K562 (cell line): ENCODE data around the gene TTC16. TPM values are rescaled to one million over a fixed set of nuclear protein-coding genes. Genes with fewer than 3 reads are reported as not detected.
A peak's percentile ranks its signal among the peaks of the same experiment; 100 is the strongest.

Experiments
- COPS2 ChIP-seq: fragments of 450-650 bp; conservative IDR thresholded peaks from 2 replicates; pipeline ENCODE4 v1.6.1; 2016; ENCODE audit warnings: mild to moderate bottlenecking, moderate library complexity
- CXXC5 ChIP-seq: fragments of 250-450 bp; sonication (Bioruptor Pico); IDR thresholded peaks from 2 replicates; pipeline ENCODE4 v1.8.0; 2022; ENCODE audit warnings: inconsistent platforms, mild to moderate bottlenecking, moderate library complexity
- MEIS2 ChIP-seq: fragments of 450-650 bp; IDR thresholded peaks from 2 replicates; pipeline ENCODE4 v1.6.1; 2014; ENCODE audit warnings: mild to moderate bottlenecking; ENCODE audit not compliant: partially characterized antibody
- NCOA1 ChIP-seq: fragments of 450-650 bp; IDR thresholded peaks from 2 replicates; pipeline ENCODE4 v1.6.1; 2016; ENCODE audit warnings: low read depth
- NCOA6 ChIP-seq: fragments of 450-650 bp; IDR thresholded peaks from 2 replicates; pipeline ENCODE4 v1.6.1; 2017; ENCODE audit warnings: mild to moderate bottlenecking
- NFE2 ChIP-seq: IDR thresholded peaks from 2 replicates; pipeline ENCODE4 v1.6.1; 2014; ENCODE audit warnings: antibody characterized with exemption, low read depth
- PHF21A ChIP-seq: fragments of 450-650 bp; IDR thresholded peaks from 2 replicates; pipeline ENCODE4 v1.6.1; 2017; ENCODE audit warnings: low read depth, borderline replicate concordance
- POLR2AphosphoS5 ChIP-seq: IDR thresholded peaks from 2 replicates; pipeline ENCODE4 v1.6.1; 2011; ENCODE audit warnings: mild to moderate bottlenecking, low read depth, low read length, moderate library complexity; ENCODE audit not compliant: control insufficient read depth, insufficient read depth
- POLR2B ChIP-seq: fragments of 450-650 bp; IDR thresholded peaks from 2 replicates; pipeline ENCODE4 v1.6.1; 2018; ENCODE audit warnings: low read depth; ENCODE audit not compliant: partially characterized antibody
- PRPF4 ChIP-seq: fragments of 200-400 bp; formaldehyde crosslinking; IDR thresholded peaks from one replicate; pipeline ENCODE4 v1.6.1; 2017; ENCODE audit warnings: low read length, low read depth, mild to moderate bottlenecking; ENCODE audit not compliant: insufficient read depth, poor library complexity, severe bottlenecking
- RBM25 ChIP-seq: fragments of 200-400 bp; formaldehyde crosslinking; IDR thresholded peaks from 2 replicates; pipeline ENCODE4 v1.6.1; 2018; ENCODE audit warnings: low read length, low read depth, moderate library complexity; ENCODE audit not compliant: severe bottlenecking
- SAFB ChIP-seq: fragments of 200-400 bp; formaldehyde crosslinking; IDR thresholded peaks from 2 replicates; pipeline ENCODE4 v1.6.1; 2017; ENCODE audit warnings: low read depth, low read length, borderline replicate concordance
- SRSF9 ChIP-seq: fragments of 200-400 bp; formaldehyde crosslinking; IDR thresholded peaks from 2 replicates; pipeline ENCODE4 v1.6.1; 2017; ENCODE audit warnings: low read depth, low read length, borderline replicate concordance
- THRAP3 ChIP-seq: fragments of 450-650 bp; IDR thresholded peaks from 2 replicates; pipeline ENCODE4 v1.6.1; 2016; ENCODE audit warnings: mild to moderate bottlenecking, inconsistent platforms, borderline replicate concordance
- ZBTB9 ChIP-seq: fragments of 450-650 bp; formaldehyde crosslinking; IDR thresholded peaks from 2 replicates; pipeline ENCODE4 v1.4.0; 2020; ENCODE audit warnings: mild to moderate bottlenecking, moderate library complexity
- ZKSCAN8 ChIP-seq: fragments of 200-800 bp; sonication (Bioruptor generic); IDR thresholded peaks from 2 replicates; pipeline ENCODE4 v1.6.1; 2016; ENCODE audit warnings: missing genetic modification characterization, missing compliant biosample characterization
- ZNF316 ChIP-seq: fragments of 450-650 bp; IDR thresholded peaks from 2 replicates; pipeline ENCODE4 v1.6.1; 2016
- ZNF507 ChIP-seq: conservative IDR thresholded peaks from 2 replicates; pipeline ENCODE4 v1.6.1; 2017; ENCODE audit warnings: missing genetic modification characterization, missing compliant biosample characterization
- ZNF699 ChIP-seq: fragments of 250-450 bp; sonication (Bioruptor Pico); IDR thresholded peaks from 2 replicates; pipeline ENCODE4 v1.8.0; 2021; ENCODE audit warnings: mild to moderate bottlenecking, moderate library complexity; ENCODE audit not compliant: insufficient replicate concordance
- polyA plus RNA-seq, 8 experiments: library from polyadenylated mRNA; depleted of rRNA in 4 of 8; stranded (reverse) in 5 of 8; unstranded in 3 of 8; fragments of >200 nt; fragmentation: Nextera tagmentation in 2 of 8; fragmentation: Illumina TruSeq in 1 of 8; extraction: Ambion mirVana in 2 of 8; extraction: Trizol in 1 of 8; gene quantifications; 2 replicates each; pipeline versions ENCODE4 v1.2.1 to v1.2.3, GENCODE V29; 2011 to 2014; ENCODE audit warnings: inconsistent platforms in 1 of 8, missing spikeins in 1 of 8
- total RNA-seq, 7 experiments: library from RNA; depleted of rRNA in 6 of 7; stranded (reverse); fragments of >200 nt in 6 of 7; fragmentation: Illumina TruSeq in 2 of 7; extraction: Trizol in 2 of 7; gene quantifications; 2 replicates each; pipeline versions ENCODE4 v1.2.1 to v1.2.3, GENCODE V29; 2011 to 2021; ENCODE audit warnings: low replicate concordance in 1 of 7
- TF ChIP-seq, protein P1 (sequence below): fragments of 250-450 bp; sonication (Bioruptor Pico); IDR thresholded peaks from 2 replicates; pipeline ENCODE4 v1.8.0; 2022; ENCODE audit warnings: inconsistent platforms, mild to moderate bottlenecking, moderate library complexity, borderline replicate concordance
- TF ChIP-seq, protein P2 (sequence below): fragments of 250-450 bp; sonication (Bioruptor Pico); IDR thresholded peaks from 2 replicates; pipeline ENCODE4 v1.4.0; 2020; ENCODE audit warnings: mild to moderate bottlenecking
- TF ChIP-seq, protein P3 (sequence below): sonication (generic); formaldehyde crosslinking; IDR thresholded peaks from 2 replicates; pipeline ENCODE4 v1.8.1; 2022; ENCODE audit warnings: missing genetic modification reagents
- TF ChIP-seq, protein P4 (sequence below): IDR thresholded peaks from 3 replicates; pipeline ENCODE4 v1.6.1; 2011; ENCODE audit warnings: borderline replicate concordance, mild to moderate bottlenecking; ENCODE audit not compliant: insufficient read length, insufficient read depth

TTC16 gene
- total and polyA plus RNA-seq, 9 of the 15 experiments (the other 6 are each of a cell fraction or from before 2014, with no cell fraction given): 0.11 TPM; not detected in 8

GRCh38 chr9:127770905-127771569 lies 55.2 kb downstream of the TTC16 start (continued):
- TF ChIP-seq, protein P1, sequence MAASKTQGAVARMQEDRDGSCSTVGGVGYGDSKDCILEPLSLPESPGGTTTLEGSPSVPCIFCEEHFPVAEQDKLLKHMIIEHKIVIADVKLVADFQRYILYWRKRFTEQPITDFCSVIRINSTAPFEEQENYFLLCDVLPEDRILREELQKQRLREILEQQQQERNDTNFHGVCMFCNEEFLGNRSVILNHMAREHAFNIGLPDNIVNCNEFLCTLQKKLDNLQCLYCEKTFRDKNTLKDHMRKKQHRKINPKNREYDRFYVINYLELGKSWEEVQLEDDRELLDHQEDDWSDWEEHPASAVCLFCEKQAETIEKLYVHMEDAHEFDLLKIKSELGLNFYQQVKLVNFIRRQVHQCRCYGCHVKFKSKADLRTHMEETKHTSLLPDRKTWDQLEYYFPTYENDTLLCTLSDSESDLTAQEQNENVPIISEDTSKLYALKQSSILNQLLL (CRISPR knock-in tag): no peak
- TF ChIP-seq, protein P2, sequence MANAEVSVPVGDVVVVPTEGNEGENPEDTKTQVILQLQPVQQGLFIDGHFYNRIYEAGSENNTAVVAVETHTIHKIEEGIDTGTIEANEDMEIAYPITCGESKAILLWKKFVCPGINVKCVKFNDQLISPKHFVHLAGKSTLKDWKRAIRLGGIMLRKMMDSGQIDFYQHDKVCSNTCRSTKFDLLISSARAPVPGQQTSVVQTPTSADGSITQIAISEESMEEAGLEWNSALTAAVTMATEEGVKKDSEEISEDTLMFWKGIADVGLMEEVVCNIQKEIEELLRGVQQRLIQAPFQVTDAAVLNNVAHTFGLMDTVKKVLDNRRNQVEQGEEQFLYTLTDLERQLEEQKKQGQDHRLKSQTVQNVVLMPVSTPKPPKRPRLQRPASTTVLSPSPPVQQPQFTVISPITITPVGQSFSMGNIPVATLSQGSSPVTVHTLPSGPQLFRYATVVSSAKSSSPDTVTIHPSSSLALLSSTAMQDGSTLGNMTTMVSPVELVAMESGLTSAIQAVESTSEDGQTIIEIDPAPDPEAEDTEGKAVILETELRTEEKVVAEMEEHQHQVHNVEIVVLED: no peak
- TF ChIP-seq ZKSCAN8 (no peak), ZNF699 (no peak), COPS2 (no peak), PRPF4 (no peak), SRSF9 (no peak), PHF21A (no peak), NCOA1 (no peak), SAFB (no peak), CXXC5 (CRISPR knock-in tag) (peak; percentile 62), THRAP3 (no peak), NFE2 (no peak), POLR2B (no peak), ZBTB9 (CRISPR knock-in tag) (no peak), RBM25 (no peak), MEIS2 (peak; percentile 100), POLR2AphosphoS5 (peak; percentile 29; the same call in 1 of the 2 replicates), ZNF507 (tag) (no peak), ZNF316 (no peak), NCOA6 (no peak)
- TF ChIP-seq, protein P3, sequence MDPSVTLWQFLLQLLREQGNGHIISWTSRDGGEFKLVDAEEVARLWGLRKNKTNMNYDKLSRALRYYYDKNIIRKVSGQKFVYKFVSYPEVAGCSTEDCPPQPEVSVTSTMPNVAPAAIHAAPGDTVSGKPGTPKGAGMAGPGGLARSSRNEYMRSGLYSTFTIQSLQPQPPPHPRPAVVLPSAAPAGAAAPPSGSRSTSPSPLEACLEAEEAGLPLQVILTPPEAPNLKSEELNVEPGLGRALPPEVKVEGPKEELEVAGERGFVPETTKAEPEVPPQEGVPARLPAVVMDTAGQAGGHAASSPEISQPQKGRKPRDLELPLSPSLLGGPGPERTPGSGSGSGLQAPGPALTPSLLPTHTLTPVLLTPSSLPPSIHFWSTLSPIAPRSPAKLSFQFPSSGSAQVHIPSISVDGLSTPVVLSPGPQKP (CRISPR knock-in tag): no peak
- TF ChIP-seq, protein P4, sequence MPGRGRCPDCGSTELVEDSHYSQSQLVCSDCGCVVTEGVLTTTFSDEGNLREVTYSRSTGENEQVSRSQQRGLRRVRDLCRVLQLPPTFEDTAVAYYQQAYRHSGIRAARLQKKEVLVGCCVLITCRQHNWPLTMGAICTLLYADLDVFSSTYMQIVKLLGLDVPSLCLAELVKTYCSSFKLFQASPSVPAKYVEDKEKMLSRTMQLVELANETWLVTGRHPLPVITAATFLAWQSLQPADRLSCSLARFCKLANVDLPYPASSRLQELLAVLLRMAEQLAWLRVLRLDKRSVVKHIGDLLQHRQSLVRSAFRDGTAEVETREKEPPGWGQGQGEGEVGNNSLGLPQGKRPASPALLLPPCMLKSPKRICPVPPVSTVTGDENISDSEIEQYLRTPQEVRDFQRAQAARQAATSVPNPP: no peak
